ENCODE data around the gene CPEB1. TPM values are rescaled to one million over a fixed set of nuclear protein-coding genes. Genes with fewer than 3 reads are reported as not detected.

Gene CPEB1
- total RNA-seq, 1 donor from 2014 or later = 2.4 TPM

GRCh38 chr15:82630033-82630432 is 17.1 kb downstream of the CPEB1 start:
- Histone ChIP-seq H3K4me3 (no peak overlapping the region), H3K27me3 (no peaks in the 10 kb centered on the region), H3K27ac (no peak overlapping the region), H3K9me3 (no peaks in the 10 kb centered on the region), H3K36me3 (no peaks in the 10 kb centered on the region), H3K4me1 (no peaks in the 10 kb centered on the region)
- intact Hi-C loops (cut with DNase I) = no loop called here
- DNase-seq (ENCODE audit: low spot score in 2 of 2) = no peak
- TF ChIP-seq, protein P1, sequence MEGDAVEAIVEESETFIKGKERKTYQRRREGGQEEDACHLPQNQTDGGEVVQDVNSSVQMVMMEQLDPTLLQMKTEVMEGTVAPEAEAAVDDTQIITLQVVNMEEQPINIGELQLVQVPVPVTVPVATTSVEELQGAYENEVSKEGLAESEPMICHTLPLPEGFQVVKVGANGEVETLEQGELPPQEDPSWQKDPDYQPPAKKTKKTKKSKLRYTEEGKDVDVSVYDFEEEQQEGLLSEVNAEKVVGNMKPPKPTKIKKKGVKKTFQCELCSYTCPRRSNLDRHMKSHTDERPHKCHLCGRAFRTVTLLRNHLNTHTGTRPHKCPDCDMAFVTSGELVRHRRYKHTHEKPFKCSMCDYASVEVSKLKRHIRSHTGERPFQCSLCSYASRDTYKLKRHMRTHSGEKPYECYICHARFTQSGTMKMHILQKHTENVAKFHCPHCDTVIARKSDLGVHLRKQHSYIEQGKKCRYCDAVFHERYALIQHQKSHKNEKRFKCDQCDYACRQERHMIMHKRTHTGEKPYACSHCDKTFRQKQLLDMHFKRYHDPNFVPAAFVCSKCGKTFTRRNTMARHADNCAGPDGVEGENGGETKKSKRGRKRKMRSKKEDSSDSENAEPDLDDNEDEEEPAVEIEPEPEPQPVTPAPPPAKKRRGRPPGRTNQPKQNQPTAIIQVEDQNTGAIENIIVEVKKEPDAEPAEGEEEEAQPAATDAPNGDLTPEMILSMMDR (IDR thresholded peaks at IDR 0.05) = no peak

GRCh38 chr15:82625136-82625535 is 22.0 kb downstream of the CPEB1 start:
- no peak for DNase-seq (ENCODE audit: low spot score in 2 of 2)
- TF ChIP-seq, protein P1 (IDR thresholded peaks at IDR 0.05) = no peak

DNA sequence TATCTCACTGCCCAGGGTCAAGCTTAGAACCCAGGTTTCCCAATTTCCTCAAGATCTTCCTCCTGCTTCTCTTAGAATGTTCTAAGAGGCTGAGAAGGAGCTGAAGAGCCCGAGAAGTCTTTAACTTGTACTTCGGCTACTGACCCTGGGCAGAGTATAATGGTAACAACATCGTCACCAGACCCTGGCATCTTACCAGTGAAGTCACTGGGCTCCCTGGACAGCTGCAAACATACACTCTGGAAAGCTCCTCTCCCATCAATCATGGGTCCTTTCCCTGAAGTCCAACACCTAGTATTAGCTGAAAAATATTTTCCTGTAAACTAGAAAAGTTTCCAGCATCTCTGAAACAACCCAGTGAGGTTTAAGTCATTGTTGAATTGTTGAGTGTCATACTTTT is 22.7 kb downstream of the CPEB1 start:
- Histone ChIP-seq H3K27me3 (no peaks in the 10 kb centered on the region), H3K36me3 (no peaks in the 10 kb centered on the region), H3K4me3 (no peak overlapping the region), H3K4me1 (no peaks in the 10 kb centered on the region), H3K27ac (no peak overlapping the region), H3K9me3 (no peaks in the 10 kb centered on the region)
- no peak for DNase-seq (ENCODE audit: low spot score in 2 of 2)
- intact Hi-C loops (cut with DNase I) = no loop called here
- TF ChIP-seq, protein P1 (IDR thresholded peaks at IDR 0.05) = no peak

More at GRCh38 chr15:82625136-82625535, 22.0 kb downstream of the CPEB1 start:
- no peaks in the 10 kb centered on the region for H3K4me1 ChIP-seq
- H3K9me3 ChIP-seq = no peaks in the 10 kb centered on the region
- no peak overlapping the region for H3K4me3 ChIP-seq
- H3K27ac ChIP-seq = no peak overlapping the region
- H3K27me3 ChIP-seq = no peaks in the 10 kb centered on the region
- intact Hi-C loops (cut with DNase I) = no loop called here
- no peaks in the 10 kb centered on the region for H3K36me3 ChIP-seq

DNA sequence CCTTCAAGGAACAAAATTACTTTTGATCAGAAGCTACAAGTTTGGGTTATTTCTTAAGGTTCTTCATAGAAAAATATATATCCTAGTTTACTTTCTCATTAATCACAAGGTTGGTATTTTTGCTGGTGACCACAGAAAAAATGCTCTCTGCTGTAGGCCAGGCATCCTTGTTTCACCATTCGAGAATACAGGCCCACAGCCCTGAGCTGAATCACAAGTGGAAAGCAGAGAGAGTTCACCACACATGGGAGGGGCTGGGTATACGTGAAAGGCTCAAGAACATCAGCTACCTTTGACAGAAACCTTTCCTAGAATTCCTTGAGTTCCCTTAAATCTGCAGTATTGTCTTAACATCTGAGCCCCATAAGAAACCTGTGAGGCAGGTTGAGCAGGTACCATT is 23.2 kb downstream of the CPEB1 start:
- Histone ChIP-seq H3K4me1 (no peaks in the 10 kb centered on the region), H3K27me3 (no peaks in the 10 kb centered on the region), H3K4me3 (no peak overlapping the region), H3K27ac (no peak overlapping the region), H3K9me3 (no peaks in the 10 kb centered on the region), H3K36me3 (no peaks in the 10 kb centered on the region)
- TF ChIP-seq, protein P1 (IDR thresholded peaks at IDR 0.05) = no peak
- no peak for DNase-seq (ENCODE audit: low spot score in 2 of 2)
- intact Hi-C loops (cut with DNase I) = no loop called here

DNA sequence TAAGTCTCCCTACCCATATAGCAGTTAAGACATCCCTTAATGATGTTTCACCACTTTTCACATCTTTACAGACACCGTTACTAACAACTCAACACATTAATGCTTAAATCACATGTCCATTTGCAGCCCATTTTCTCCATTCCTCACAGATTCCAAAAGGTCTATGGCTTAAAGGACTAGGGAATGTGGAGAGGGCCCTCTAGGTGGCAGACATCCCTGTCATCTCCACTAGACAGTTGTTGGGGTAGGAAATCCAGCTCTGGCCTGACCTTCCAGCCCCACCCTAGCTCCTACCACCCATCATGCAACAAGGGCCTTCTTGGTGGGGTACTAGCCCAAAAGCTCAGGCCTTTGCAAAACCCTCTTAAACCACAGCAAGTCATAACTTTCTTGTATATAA is 25.2 kb downstream of the CPEB1 start:
- TF ChIP-seq, protein P1 (IDR thresholded peaks at IDR 0.05) = no peak
- H3K27ac ChIP-seq = no peak overlapping the region
- DNase-seq (ENCODE audit: low spot score in 2 of 2) = no peak
- H3K36me3 ChIP-seq = no peaks in the 10 kb centered on the region
- no peaks in the 10 kb centered on the region for H3K9me3 ChIP-seq
- intact Hi-C loops (cut with DNase I) = no loop called here
- no peaks in the 10 kb centered on the region for H3K27me3 ChIP-seq
- H3K4me1 ChIP-seq = no peaks in the 10 kb centered on the region
- H3K4me3 ChIP-seq = no peak overlapping the region

- Histone ChIP-seq H3K27me3 (no peaks in the 10 kb centered on the region), H3K4me3 (no peak overlapping the region), H3K9me3 (no peaks in the 10 kb centered on the region), H3K4me1 (peaks cover 0 to 2% of the 10 kb centered on the region in 2 donors), H3K27ac (no peak overlapping the region), H3K36me3 (no peaks in the 10 kb centered on the region)
- DNase-seq (ENCODE audit: low spot score in 2 of 2) = no peak
- TF ChIP-seq, protein P1 (IDR thresholded peaks at IDR 0.05) = no peak
- intact Hi-C loops (cut with DNase I) = no loop called here
Observed at GRCh38 chr15:82613747-82614146, 33.4 kb downstream of the CPEB1 start.

Data from ascending aorta (tissue), 2 donors.